GM19099 (cell line): ENCODE results near the gene BTG4.

Source experiments
- POLR2A ChIP-seq: IDR thresholded peaks from 3 replicates; pipeline ENCODE4 v1.6.1; 2011; ENCODE audit warnings: low read depth; ENCODE audit not compliant: insufficient read length; ENCODE audit errors: extremely low read depth

The BTG4 gene

DNA sequence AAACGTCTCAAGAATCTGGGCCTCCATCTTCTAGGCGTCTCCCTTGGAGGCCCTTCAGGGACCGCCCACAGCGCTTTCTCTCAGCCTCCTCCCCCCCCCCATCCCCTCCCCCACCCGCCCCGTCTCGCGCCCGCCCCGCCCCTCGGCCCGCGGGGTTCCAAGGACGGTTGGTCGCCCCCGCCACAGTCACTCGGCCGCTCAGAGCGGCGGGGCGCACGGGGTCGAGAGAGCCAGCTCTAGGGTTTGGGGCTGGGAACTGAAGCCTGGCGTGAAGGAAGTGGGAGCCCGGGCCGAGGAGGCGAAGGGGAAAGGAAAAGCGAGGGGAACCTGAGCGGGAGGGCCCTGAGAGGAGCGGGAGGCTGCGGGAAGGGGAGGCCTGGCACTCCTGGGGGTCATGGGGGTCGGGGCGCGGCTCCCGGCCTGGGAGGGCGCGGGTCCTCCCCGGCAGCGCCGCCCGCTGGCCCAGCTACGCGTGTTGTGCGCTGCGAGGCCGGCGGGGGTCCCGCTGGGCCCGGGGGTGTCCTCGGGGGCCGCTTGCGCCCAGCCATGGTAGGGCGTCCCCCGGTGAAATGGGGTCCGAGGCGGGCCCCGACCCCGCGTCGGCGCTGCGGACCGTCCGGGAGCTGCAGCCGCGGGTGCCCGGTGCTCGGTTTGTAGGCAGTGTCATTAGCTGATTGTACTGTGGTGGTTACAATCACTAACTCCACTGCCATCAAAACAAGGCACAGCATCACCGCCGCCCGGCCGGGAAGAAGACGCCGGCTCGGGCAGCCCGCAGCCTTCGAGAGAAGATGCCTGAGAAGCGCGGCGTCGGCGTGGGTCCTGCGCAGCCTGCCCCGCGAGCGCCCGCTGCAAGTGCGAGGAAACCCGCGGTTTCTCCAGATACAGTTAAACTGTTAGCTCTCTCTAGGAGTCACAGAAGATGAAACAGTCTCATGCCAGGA, at the start of gene BTG4:
TSS of gene BTG4 (minus strand) at position 91 of the 944 bp plus-strand sequence. CDS start 13,610 bp downstream, outside the sequence.
- no peak for TF ChIP-seq POLR2A

DNA sequence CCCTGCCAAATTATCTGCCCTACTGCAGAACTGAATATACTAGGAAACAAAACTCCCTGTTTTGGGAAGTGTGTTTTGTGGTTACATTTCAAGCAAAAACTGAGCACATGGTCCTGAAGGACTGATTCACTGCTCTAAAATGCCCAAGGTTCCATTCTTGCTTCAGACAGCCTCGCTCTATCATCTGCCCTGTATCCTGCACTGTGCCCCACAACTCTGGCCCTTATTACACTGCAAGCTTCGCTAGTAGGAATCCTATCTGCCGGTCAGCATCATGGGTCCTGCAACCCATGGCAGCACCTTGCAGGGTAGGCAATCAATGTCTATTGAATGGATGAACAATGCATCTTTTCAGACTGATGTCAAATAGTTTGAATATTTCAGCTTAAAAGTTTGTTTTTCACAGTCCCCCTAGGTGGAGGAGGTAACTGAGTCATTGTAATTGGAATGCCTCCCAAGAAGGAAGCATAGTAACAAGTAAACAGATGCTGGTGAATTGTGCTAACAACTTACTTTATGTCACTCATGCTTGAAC, 49.7 kb upstream of the BTG4 start:
- TF ChIP-seq POLR2A, result no peak

DNA sequence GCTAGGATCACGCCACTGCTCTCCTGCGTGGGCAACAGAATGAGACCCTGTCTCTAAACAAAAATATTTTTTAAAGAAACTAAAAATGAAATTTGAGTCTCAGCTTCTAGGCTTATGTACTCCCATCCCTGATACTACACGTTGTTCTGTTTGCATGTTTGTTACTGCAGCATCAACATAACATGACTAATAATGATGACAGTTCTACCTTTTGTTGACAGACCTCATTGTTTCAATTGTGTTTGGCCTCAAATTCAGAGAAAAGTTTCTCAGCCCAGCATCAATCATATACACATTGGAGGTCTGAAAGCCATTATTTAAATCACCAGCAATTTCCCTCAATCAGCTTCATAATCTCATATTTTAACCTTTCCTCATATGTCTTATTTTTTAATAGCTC, 49.1 kb upstream of the BTG4 start:
- no peak for TF ChIP-seq POLR2A

DNA sequence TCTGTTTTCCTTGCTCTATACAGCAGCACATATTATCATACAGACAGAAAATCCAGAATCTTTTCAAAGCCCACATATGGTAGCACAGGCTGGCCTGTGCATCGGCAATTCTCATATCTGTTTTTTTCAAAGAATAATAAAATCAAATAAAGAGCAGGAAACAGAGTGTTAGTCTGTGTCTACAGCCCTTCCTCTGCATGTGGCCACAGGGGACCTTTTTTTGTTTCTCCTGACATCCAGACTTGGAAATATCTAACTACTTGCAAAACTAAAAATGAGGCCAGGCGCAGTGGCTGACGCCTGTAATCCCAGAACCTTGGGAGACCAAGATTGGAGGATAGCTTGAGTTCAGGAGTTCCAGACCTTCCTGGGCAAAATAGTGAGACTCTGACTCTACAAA, 48.6 kb upstream of the BTG4 start:
- no peak for TF ChIP-seq POLR2A

DNA sequence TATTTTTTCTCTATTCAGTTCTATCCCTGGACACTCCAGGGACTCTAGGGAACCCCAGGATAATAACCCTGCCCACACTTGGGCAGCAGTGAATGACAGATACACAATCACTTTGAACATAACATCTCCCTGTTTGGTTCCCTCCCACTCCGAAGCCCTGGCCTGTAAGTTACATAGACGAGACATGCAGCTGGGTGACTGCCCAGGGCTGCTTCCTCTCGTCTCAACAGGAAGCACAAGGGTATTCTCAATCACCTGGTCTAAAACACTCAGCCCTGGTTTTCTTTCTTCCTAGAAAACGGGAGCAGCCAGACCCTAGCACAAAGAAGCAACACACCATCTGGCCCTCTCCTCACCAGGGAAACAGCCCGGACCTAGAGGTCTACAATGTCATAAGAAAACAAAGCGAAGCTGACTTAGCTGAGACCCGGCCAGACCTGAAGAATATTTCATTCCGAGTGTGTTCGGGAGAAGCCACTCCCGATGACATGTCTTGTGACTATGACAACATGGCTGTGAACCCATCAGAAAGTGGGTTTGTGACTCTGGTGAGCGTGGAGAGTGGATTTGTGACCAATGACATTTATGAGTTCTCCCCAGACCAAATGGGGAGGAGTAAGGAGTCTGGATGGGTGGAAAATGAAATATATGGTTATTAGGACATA, 47.7 kb upstream of the BTG4 start:
- TF ChIP-seq POLR2A, result no peak

DNA sequence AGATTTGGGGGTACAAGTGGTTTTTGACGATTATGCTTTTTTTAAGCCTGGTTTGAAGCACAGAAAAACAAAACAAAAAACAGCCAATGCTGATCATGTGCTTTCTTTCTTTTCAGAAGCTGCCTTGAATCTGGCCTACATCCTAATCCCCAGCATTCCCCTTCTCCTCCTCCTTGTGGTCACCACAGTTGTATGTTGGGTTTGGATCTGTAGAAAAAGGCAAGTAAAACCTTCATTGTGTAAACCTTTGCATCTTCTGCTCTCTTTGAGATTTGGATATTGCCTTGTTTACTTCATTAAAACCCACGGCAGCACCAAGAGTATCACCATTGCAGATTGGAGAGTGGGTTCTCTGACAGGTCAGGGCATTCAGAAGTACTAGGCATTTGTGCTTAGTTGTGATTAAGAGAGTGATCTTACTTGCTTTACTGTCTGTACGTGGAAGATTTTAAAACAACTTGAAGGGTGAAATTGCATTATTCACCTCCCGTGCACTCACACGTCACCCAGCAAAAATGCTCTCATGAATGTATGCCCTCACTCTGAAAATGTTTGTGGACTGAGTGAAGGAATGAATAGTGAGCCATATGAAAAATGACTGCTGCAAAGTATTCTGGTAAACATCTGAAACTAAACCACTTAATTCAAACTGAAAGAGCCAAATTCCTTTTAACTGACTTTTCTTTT, 45.4 kb upstream of the BTG4 start:
- no peak for TF ChIP-seq POLR2A

DNA sequence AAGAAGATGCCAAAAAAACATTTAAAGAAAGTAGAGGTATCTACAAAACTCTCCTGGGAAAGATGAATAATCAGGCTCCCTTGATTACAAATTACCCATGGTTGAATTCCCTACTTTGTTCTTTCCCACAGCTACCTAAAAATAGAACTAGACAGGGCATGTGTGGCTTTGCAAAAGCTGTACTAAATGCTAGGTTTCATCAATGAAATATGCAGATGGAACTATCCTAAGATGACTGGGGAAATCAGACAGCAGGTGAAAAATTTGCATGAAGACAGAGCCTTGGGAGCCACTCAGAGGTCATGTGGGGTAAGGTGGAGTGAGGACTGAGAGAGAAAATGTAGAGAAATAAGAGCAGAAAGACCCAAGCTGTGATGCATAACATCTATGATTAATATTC, 43.1 kb upstream of the BTG4 start:
- TF ChIP-seq POLR2A, result no peak

DNA sequence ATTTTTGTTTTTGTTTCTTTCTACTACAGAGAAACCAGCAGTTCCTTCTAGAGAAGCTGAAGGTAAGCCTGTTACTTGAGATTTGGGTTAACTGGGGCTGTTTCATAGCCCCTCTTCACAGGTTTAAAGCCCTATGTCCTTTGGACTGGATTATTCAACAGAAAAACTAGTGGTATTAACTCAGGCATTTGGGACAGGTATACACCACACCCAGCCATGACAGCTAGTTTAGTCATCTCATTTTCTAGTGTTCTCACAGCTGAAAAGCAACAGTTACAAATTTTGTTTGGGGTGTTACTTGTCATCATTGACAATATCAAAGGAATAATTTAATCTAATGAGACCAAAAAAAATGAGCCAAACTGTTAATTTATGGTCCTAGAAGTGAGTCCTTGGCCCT, 42.3 kb upstream of the BTG4 start:
- TF ChIP-seq POLR2A, result no peak

DNA sequence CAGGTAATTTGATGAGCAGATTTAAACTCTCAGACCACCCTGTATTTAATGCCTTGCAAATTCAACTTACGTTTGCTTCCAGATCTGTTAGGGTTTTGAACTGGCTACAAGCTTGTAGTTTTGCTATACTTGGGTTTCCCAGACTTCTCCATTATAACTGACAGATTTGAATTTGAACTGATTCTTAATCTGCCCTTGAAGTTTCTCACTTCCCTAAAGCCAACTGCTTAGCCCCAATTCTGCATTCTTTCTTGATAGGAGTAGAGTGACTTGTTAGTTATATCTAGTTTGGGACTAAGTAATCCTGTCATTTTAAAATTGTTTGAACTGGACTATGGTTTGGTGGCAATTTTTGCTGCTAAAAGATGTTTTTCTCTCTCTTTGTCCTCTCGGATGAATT, 38.1 kb upstream of the BTG4 start:
- no peak for TF ChIP-seq POLR2A

DNA sequence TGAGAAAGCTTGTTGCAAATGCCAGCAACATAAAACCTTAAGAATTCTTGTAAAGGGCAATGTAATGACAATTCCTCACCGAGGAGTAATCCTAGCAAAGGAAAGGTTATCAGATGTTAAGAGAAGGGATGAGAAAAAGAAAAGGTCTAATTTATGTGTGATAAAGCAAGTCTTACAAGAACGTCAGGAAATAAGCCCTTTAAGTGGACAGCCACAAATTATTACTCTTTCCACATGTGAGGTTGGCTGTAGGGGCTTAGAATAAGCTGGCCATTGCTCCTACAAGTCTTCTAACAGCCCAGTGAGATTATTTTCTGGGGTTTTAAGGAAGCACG, 37.6 kb upstream of the BTG4 start:
- TF ChIP-seq POLR2A, result no peak

DNA sequence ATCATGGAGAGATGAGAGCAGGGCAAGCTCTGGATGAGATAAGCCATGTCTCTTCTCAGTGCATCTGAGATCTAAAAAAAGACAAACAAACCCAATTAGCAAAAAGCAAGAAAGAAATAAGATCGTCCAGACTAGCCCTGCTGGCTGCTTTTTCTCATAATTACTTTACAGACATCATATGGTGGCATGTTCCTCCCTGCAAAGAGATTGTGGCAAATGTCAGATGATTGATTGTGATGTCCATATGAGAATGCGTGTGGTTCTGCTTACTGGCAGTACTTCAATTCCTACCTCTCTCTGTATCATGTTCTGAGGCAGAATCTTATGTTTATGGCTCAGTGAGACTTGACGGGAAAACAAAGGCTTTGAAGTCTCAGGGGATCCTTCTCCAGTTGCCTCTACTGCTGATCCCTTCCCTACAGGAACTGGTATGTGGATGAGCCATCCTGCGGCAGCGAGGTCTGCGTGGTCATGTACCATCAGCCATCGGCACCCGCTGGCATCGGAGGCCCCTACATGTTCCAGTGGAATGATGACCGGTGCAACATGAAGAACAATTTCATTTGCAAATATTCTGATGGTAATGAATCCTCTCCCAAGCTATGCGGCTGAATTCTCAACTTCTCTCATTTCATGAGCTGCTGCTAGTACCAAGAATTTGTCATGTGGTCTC, 37.1 kb upstream of the BTG4 start:
- no peak for TF ChIP-seq POLR2A

DNA sequence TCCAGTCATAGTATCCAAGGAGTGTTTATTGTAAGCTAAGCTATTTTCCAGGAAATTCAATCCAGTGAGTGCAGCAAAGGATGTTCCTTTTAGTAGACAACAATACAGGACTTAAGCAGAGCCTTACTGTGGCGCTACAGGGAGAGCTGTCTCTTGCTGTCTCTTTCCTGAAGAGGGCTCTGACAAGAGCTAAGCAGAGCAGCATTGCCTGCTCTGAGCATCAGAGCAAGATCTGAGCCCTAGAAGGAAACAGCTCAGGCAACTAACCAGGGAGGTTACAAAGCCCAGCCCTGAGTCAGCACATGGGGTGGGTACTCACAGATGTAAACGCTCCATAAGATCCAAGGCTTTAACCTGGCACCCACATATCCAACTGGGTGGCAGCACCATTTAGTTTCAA, 36.3 kb upstream of the BTG4 start:
- no peak for TF ChIP-seq POLR2A

DNA sequence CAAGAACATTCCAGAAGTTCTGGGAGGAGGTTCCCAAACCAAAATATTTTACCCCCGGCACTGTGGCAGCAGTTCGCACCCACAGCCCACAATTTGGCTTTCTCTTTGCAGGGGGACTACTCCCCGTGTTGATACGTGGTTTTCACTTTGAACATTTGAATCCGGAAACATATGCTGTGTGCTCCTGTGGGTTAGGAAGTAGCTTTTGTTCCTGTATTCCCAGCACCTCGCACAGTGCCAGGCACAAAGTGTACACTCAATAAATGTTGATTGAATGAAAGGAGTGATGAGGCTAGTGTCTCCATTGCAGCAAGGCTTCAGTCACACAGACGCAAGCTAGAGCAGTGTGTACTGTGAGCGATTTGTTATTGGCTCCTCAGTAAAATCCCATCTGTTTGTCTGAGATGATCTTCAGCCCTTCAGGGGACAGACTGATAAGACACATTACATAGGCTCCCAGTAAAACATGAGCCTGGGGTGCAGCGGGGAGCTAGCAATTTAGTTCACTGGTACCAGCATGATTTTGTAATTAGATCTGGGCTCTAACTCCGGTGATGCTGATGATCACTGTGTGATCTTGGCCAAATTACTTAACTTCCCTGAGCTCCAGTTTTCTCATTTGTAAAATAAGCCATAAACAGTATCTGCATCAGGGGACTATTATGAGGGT, 30.6 kb upstream of the BTG4 start:
- TF ChIP-seq POLR2A, result no peak

DNA sequence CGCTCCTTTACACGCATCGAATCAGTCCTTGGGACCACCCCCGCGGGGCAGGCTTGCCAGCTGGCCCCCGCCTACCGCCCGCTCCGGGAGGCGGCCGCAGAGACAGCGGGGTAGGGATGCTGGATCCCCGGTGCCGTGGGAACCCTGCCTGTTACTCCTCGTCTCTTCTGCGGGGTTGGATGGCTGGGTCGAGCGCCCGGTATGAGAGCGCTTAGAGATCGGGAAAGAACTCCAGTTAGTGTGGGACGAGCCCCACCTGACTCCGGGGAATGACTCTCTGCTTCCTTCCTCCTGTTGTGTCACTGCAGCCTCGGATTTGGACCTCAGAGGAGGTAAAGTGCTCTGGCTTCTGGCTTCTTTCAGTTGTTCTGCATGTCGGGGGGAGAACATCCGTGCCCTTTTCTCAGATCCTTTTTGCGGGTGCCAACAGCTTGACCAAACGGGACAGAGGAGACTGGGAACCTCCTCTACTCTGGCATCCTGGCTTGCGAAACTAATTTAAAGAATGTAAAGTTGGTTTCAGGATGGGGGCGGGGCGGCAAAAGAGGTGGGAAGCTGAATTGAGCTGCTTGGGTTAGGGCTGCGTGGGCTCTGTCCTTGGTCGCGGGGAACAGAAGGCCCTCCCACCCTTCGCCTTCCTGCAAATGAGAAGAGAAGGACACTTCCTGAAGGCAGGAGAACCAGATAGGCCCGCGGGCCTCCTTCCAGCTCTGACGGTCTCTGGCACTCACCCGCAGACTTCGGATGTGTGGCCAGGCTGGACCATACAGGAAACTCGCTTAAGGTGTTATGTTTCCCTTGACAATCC, 29.3 kb upstream of the BTG4 start:
- TF ChIP-seq POLR2A, result no peak

DNA sequence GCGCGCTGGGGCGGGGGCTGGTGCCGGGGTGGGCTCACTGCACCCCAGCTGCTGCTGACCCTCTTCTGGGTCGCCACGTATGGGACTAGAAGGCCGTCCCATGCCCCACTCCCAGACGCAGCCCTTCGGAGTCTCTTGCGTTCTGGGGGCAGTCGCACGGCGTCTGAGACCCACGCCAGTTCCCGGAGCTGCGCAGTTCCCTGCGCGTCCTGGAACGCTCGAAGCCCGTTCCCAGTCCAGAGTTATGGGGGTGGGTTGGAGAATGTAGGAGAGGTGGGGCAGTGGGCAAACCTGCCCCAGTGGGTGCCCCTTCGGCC, 28.7 kb upstream of the BTG4 start:
- no peak for TF ChIP-seq POLR2A
